ENCODE data around the gene ACTN4. TPM values are rescaled to one million over a fixed set of nuclear protein-coding genes. Genes with fewer than 3 reads are reported as not detected.

ACTN4 gene
- total RNA-seq, 2 experiments from 2014 or later, result 86.8 to 178 TPM

- no peak overlapping the region for H3K4me3 ChIP-seq (ENCODE audit: low read depth, low read length, poor library complexity, severe bottlenecking)
- peaks cover 6% of the 10 kb centered on the region; the same call in 1 of the 2 replicates for H4K20me1 ChIP-seq (ENCODE audit: insufficient read depth, low read length)
- H3K9me3 ChIP-seq (ENCODE audit: low read length), result no peaks in the 10 kb centered on the region
- H3K4me2 ChIP-seq (ENCODE audit: low read length), result peak overlapping the region; percentile 66
- peaks cover 7% of the 10 kb centered on the region; the same call in 1 of the 2 replicates for H3K36me3 ChIP-seq (ENCODE audit: insufficient read depth, low read length)
- ChIA-PET POLR2A (interaction anchor here (0.6 kb wide), 1 partner anchor 267 kb away, joined by 3 read pairs; no protein-coding TSS in a partner anchor), CTCF (ENCODE audit: unreplicated experiment) (no interaction called here)
- BruUV-seq (replicated peaks), result no TSS peak
- H3K79me2 ChIP-seq (ENCODE audit: insufficient read depth, low read depth, low read length), result peaks cover 49% of the 10 kb centered on the region
- H3K4me1 ChIP-seq (ENCODE audit: insufficient read depth, low read length, poor library complexity, severe bottlenecking), result peaks cover 46% of the 10 kb centered on the region
- H3K27ac ChIP-seq (ENCODE audit: low read depth, low read length, poor library complexity, severe bottlenecking), result peak overlapping the region; percentile 25
- DNase-seq (ENCODE audit: low spot score), result peak; percentile 48
- intact Hi-C loops (cut with micrococcal nuclease; ENCODE audit: unreplicated experiment), result no loop called here
- no peaks in the 10 kb centered on the region for H3K9me2 ChIP-seq (ENCODE audit: insufficient read depth, low read length)
- TF ChIP-seq EZH2phosphoT487 (IDR thresholded peaks at IDR 0.05; ENCODE audit: borderline replicate concordance, low read depth, low read length) (no peak), CTCF (conservative IDR thresholded peaks at IDR 0.05; ENCODE audit: low read length) (no peak)
- H2AFZ ChIP-seq (ENCODE audit: low read length), result no peak overlapping the region
Measured at GRCh38 chr19:38666663-38667511, 19.4 kb downstream of the ACTN4 start.

GRCh38 chr19:38667661-38668171, 20.3 kb downstream of the ACTN4 start:
- H3K4me3 ChIP-seq (ENCODE audit: low read depth, low read length, poor library complexity, severe bottlenecking), result peak overlapping the region; percentile 23
- CTCF ChIA-PET (ENCODE audit: unreplicated experiment), result no interaction called here

More at GRCh38 chr19:38667661-38668171, 20.3 kb downstream of the ACTN4 start:
- H3K27ac ChIP-seq (ENCODE audit: low read depth, low read length, poor library complexity, severe bottlenecking), result peak overlapping the region; percentile 25
- H3K4me1 ChIP-seq (ENCODE audit: insufficient read depth, low read length, poor library complexity, severe bottlenecking), result peaks cover 46% of the 10 kb centered on the region
- intact Hi-C loops (cut with micrococcal nuclease; ENCODE audit: unreplicated experiment), result no loop called here
- POLR2A ChIA-PET, result interaction anchor here (0.7 kb wide), 1 partner anchor 194 kb away, joined by 4 read pairs; no protein-coding TSS in a partner anchor
- no peak for DNase-seq (ENCODE audit: low spot score)
- TF ChIP-seq CTCF (conservative IDR thresholded peaks at IDR 0.05; ENCODE audit: low read length) (no peak), EZH2phosphoT487 (IDR thresholded peaks at IDR 0.05; ENCODE audit: borderline replicate concordance, low read depth, low read length) (no peak)
- H3K9me3 ChIP-seq (ENCODE audit: low read length), result no peaks in the 10 kb centered on the region
- no peaks in the 10 kb centered on the region for H3K9me2 ChIP-seq (ENCODE audit: insufficient read depth, low read length)
- TSS peak; percentile 28 for BruUV-seq (replicated peaks)
- peaks cover 7% of the 10 kb centered on the region; the same call in 1 of the 2 replicates for H3K36me3 ChIP-seq (ENCODE audit: insufficient read depth, low read length)
- H4K20me1 ChIP-seq (ENCODE audit: insufficient read depth, low read length), result peaks cover 6% of the 10 kb centered on the region; the same call in 1 of the 2 replicates
- H3K4me2 ChIP-seq (ENCODE audit: low read length), result peak overlapping the region; percentile 66
- H3K79me2 ChIP-seq (ENCODE audit: insufficient read depth, low read depth, low read length), result peaks cover 49% of the 10 kb centered on the region
- no peak overlapping the region for H2AFZ ChIP-seq (ENCODE audit: low read length)
